Stomach smooth muscle (tissue), 2 donors: ENCODE measurements around the gene TNFRSF1A.

Source experiments
- H3K27ac ChIP-seq: one replicate; pipeline ENCODE4 v1.7.0; 2013; ENCODE audit warnings: mild to moderate bottlenecking, low read length, inconsistent platforms
- H3K27me3 ChIP-seq, 2 donors: one replicate each; pipeline ENCODE4 v1.7.0; 2013; ENCODE audit warnings: low read length in 2 of 2; ENCODE audit not compliant: insufficient read depth in 2 of 2, control insufficient read depth in 1 of 2
- H3K36me3 ChIP-seq, 2 donors: one replicate each; pipeline ENCODE4 v1.7.0; 2013; ENCODE audit warnings: low read length in 2 of 2; ENCODE audit not compliant: control insufficient read depth in 2 of 2, insufficient read depth in 2 of 2
- H3K4me1 ChIP-seq: one replicate; pipeline ENCODE4 v1.7.0; 2013; ENCODE audit warnings: low read length; ENCODE audit not compliant: control insufficient read depth, insufficient read depth
- H3K4me3 ChIP-seq, 2 donors: one replicate each; pipeline ENCODE4 v1.7.0; 2013; ENCODE audit warnings: low read length in 2 of 2
- H3K9ac ChIP-seq, 2 donors: one replicate each; pipeline ENCODE4 v1.7.0; 2013; ENCODE audit warnings: low read length in 2 of 2, mild to moderate bottlenecking in 1 of 2
- H3K9me3 ChIP-seq, 2 donors: one replicate each; pipeline ENCODE4 v1.7.0; 2013; ENCODE audit warnings: low read length in 2 of 2; ENCODE audit not compliant: control insufficient read depth in 2 of 2
- donor health status: healthy.
- donor health status: Pancreatic carcinoma.

TNFRSF1A gene

DNA sequence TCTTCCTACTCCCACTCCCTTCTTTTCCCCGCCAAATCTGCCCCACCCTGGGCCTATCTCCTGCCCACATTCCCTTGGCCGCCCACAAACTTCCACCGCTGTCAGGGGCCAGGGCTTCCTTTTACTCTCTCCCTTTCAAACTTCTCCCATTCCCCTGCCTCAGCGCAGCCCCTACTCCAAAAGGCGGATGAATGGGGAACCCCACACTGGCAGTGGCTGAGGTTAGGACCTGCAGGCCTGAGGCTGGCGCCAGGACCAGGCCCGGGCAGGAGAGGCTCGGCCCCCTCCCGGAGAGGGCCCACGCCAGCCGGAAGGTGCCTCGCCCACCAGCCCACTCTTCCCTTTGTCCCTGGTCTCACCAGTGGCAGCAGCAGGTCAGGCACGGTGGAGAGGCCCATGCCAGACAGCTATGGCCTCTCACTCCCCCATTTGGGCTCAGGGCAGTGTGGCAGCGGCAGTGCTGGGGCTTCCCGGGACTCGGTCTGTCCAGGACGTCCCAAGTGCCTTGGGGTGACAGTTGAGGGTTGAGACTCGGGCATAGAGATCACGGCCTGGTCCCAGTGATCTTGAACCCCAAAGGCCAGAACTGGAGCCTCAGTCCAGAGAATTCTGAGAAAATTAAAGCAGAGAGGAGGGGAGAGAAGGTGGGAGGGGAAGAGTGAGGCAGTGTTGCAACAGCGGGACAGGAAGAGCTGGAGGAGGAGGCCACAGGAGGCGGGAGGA is at the start of gene TNFRSF1A:
TSS of gene TNFRSF1A (minus strand) at position 660 of the 723 bp plus-strand sequence. CDS start at position 398, 262 bp downstream.
- no peaks in the 10 kb centered on the region for H3K9me3 ChIP-seq
- peaks cover 0 to 2% of the 10 kb centered on the region in 2 donors for H3K36me3 ChIP-seq
- peak within 1 kb of the TSS; percentile 99 for H3K27ac ChIP-seq
- H3K4me3 ChIP-seq, result peak within 1 kb of the TSS; percentile 84 to 99
- no peaks in the 10 kb centered on the region for H3K27me3 ChIP-seq
- peak within 1 kb of the TSS; percentile 97 to 99 for H3K9ac ChIP-seq
- H3K4me1 ChIP-seq, result peaks cover 73% of the 10 kb centered on the region

DNA sequence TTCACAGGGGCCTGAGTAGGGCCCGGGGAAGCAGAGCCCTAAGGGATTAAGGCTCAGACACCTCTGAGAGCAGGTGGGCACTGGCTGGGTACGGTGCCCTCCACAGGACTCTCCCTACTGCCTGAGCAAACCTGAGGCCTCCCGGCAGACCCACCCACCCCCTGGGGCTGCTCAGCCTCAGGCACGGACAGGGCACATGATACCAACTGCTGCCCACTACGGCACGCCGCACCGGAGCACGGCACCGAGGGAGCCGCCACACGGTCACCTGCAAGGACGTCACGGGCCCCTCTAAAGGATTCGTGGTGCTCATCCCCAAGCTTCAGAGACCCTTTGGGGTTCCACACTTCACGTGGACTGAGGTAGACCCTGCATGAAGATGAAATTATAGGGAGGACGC is 49.1 kb upstream of the TNFRSF1A start:
- Histone ChIP-seq H3K36me3 (peaks cover 38% of the 10 kb centered on the region in 2 donors), H3K9ac (no peak overlapping the region), H3K27me3 (no peaks in the 10 kb centered on the region), H3K27ac (peak overlapping the region; percentile 58), H3K9me3 (no peaks in the 10 kb centered on the region), H3K4me3 (no peak overlapping the region), H3K4me1 (peaks cover 38% of the 10 kb centered on the region)

DNA sequence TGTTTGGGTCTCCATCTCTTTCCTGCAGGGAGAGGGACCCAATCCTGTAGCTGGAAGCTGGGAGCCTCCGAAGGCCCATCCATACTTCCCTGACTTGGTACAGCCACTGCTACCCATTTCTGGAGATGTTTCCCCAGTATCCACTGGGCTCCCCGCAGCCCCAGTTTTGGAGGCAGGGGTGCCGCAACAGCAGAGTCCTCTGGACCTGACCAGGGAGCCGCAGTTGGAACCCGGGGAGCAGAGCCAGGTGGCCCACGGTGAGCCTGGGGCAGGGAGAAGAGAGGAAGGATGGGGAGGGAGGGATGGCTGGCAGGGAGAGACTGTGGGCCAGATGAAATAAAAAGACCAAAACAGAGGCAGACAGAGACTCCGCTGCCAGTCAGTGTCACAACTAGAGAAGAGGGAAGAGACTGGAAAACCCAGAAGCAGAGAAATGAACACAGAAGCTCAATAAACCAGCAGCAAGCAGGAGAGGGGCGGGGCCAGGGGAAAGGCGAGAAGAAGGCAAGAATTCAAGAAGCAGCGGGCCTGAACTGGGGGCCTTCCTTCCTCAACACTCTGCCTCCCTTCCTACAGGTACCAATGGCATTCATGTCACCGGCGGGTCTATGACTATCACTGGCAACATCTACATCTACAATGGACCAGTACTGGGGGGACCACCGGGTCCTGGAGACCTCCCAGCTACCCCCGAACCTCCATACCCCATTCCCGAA is 48.4 kb upstream of the TNFRSF1A start:
- Histone ChIP-seq H3K4me1 (peaks cover 44% of the 10 kb centered on the region), H3K4me3 (no peak overlapping the region), H3K9me3 (no peaks in the 10 kb centered on the region), H3K27ac (peak overlapping the region; percentile 58), H3K36me3 (peaks cover 40 to 42% of the 10 kb centered on the region in 2 donors), H3K27me3 (no peaks in the 10 kb centered on the region), H3K9ac (no peak overlapping the region)

DNA sequence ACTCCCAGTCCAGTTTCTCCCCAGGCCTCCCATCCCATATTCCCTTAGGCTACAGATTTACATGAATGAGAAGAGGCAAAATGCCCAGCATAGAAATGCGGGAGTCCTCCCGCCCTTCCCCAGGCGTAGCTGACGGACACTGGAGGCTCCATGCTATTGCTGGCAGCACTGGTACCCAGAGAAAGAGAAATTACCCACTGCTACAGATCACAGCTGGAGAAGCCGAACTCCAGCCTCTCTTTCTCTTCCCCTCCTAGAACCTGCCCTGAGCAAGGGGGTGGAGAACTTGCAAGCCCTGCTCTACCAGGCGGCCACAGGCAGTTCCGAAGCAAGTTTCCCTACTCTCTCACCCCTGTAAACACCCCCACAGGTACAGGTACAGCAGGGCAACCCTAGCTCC is 45.7 kb upstream of the TNFRSF1A start:
- Histone ChIP-seq H3K4me1 (peaks cover 61% of the 10 kb centered on the region), H3K27me3 (no peaks in the 10 kb centered on the region), H3K9ac (peak overlapping the region in 1 of 2 donors; percentile 6), H3K4me3 (no peak overlapping the region), H3K27ac (peak overlapping the region; percentile 41), H3K36me3 (peaks cover 38 to 43% of the 10 kb centered on the region in 2 donors), H3K9me3 (no peaks in the 10 kb centered on the region)

DNA sequence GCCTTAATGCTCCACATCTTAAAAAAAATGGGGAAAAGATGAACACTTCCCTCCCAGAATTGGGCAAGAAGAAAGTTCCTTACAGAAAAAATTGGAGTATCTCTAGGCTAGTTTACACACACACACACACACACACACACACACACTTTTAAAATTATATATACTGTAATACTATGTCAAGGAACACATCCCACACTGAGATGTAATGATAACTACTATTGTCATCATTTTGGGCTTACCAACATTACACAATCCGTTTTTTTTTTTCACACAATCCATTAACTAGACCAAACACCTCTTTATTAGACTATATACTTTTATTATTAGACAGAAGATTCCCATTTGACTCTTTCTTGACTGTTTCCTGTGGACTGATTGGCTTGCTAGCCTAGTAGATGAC is 44.6 kb upstream of the TNFRSF1A start:
- no peaks in the 10 kb centered on the region for H3K9me3 ChIP-seq
- peaks cover 38 to 40% of the 10 kb centered on the region in 2 donors for H3K36me3 ChIP-seq
- H3K4me3 ChIP-seq, result no peak overlapping the region
- H3K4me1 ChIP-seq, result peaks cover 55% of the 10 kb centered on the region
- peak overlapping the region; percentile 7 to 32 for H3K9ac ChIP-seq
- H3K27me3 ChIP-seq, result no peaks in the 10 kb centered on the region
- no peak overlapping the region for H3K27ac ChIP-seq

DNA sequence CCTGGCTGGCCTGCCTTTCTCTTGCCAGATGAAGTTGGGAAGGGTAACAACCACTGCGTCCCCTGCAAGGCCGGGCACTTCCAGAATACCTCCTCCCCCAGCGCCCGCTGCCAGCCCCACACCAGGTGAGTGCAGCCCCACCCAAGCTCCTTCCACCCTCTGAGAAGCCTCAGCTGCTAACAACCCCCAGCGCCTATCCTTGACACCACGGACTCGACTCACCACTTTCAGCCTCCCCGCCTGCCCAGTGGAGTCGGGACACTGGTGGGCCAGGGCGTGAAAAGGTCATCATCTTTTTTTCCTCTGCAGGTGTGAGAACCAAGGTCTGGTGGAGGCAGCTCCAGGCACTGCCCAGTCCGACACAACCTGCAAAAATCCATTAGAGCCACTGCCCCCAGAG is 44.2 kb upstream of the TNFRSF1A start:
- Histone ChIP-seq H3K9me3 (no peaks in the 10 kb centered on the region), H3K4me1 (peaks cover 53% of the 10 kb centered on the region), H3K36me3 (peaks cover 35 to 40% of the 10 kb centered on the region in 2 donors), H3K27me3 (no peaks in the 10 kb centered on the region), H3K4me3 (no peak overlapping the region), H3K9ac (no peak overlapping the region), H3K27ac (no peak overlapping the region)

DNA sequence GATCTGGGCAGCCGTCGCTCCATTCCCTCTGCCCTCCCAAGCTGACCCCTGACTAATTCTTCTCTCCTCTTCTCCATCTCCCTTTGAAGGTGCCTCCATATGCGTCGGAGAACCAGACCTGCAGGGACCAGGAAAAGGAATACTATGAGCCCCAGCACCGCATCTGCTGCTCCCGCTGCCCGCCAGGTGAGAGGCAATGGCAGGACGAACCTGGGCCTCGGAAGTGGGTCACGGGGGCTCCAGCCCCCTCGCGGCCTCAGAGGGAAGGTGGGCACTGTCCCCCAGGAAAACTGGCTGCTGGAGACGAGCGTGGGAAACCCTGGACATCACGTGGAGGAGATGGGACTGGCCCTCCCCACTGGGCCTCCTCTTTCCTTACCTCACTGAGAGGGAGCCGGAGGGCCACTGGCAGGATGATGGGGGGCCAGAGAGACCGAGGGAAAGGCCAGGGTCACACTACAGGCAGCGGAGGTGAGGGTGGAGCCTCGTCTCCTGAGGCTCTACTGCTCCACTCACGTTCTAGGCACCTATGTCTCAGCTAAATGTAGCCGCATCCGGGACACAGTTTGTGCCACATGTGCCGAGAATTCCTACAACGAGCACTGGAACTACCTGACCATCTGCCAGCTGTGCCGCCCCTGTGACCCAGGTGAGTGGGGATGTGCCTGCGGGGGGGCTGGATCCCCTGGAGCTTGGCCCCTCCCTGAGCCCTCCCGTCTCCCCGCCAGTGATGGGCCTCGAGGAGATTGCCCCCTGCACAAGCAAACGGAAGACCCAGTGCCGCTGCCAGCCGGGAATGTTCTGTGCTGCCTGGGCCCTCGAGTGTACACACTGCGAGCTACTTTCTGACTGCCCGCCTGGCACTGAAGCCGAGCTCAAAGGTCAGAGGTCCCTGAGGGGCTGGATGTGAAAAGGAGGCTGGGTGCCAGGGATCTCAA is 42.9 kb upstream of the TNFRSF1A start:
- Histone ChIP-seq H3K4me3 (peak overlapping the region; percentile 90 to 92), H3K9me3 (no peaks in the 10 kb centered on the region), H3K9ac (peak overlapping the region; percentile 94 to 95), H3K36me3 (peaks cover 32 to 33% of the 10 kb centered on the region in 2 donors), H3K4me1 (peaks cover 48% of the 10 kb centered on the region), H3K27ac (peak overlapping the region; percentile 94), H3K27me3 (no peaks in the 10 kb centered on the region)

DNA sequence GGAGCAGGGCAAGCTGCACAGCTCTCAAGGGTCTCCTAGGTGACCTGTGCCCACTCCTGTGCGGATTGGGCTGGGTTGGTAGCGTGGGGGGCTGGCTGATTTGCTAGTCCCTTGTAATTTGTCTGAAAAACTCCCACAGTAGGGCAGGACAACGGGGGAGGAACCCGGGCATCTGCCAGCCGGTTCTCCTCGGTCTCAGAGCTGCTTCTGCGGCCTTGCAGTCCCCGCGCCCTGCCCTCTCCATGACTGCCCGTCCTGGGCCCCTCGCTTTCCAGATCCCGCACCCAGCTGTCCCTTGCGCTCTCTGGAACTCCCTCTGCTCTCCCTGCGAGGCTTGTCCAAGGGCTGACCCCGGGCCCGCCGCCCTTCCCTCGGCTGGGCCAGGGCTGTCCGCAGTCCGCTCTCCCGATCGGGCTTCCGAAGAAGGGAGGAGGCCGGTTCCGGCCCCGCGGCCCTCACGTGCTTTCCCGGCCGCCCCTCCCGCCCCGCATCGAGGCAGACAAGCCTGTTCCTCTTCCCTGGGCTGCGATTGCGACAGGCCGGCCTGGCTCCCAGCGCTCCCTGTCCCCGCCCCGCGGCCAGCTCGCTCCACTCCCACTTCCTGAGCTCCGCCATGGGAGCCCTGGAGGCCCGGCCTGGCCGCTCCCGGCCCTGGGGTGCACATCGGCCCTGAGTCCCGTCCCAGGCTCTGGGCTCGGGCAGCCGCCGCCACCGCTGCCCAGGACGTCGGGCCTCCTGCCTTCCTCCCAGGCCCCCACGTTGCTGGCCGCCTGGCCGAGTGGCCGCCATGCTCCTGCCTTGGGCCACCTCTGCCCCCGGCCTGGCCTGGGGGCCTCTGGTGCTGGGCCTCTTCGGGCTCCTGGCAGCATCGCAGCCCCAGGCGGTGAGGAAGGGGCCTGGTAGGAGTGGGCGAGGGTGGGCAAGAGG is 42.0 kb upstream of the TNFRSF1A start, which contains the start of gene LTBR:
TSS of gene LTBR (plus strand) at position 591 of the 927 bp plus-strand sequence. CDS start at position 788, 197 bp downstream.
- peak within 1 kb of the TSS; percentile 94 to 95 for H3K9ac ChIP-seq
- peaks cover 53% of the 10 kb centered on the region for H3K4me1 ChIP-seq
- no peaks in the 10 kb centered on the region for H3K9me3 ChIP-seq
- H3K27ac ChIP-seq, result peak within 1 kb of the TSS; percentile 94
- H3K27me3 ChIP-seq, result no peaks in the 10 kb centered on the region
- H3K4me3 ChIP-seq, result peak within 1 kb of the TSS; percentile 90 to 92
- peaks cover 28 to 29% of the 10 kb centered on the region in 2 donors for H3K36me3 ChIP-seq

DNA sequence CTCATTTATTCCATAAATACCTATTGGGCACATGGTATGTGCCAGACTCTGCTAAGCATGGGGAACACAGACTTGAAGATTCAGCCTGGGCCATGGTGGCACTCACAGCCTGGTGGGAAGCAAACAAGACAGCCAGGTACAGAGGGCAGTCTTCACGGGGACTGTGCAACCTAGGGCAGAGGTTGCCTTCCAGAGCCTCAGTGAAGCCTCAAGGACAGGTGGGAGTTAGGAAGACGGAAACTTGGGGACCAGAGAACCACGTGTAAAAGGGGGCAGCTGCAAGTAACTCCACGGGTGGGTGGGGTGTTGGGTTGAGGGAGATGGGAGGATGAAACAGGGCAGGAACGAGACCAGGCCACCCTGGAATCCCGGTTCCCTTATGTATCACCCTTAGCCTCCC is 41.1 kb upstream of the TNFRSF1A start:
- Histone ChIP-seq H3K4me1 (peaks cover 54% of the 10 kb centered on the region), H3K27ac (peak overlapping the region; percentile 94)

More for the DNA sequence above, 41.1 kb upstream of the TNFRSF1A start:
- no peaks in the 10 kb centered on the region for H3K27me3 ChIP-seq
- peak overlapping the region; percentile 27 to 90 for H3K4me3 ChIP-seq
- H3K9me3 ChIP-seq, result no peaks in the 10 kb centered on the region
- peaks cover 21% of the 10 kb centered on the region in 2 donors for H3K36me3 ChIP-seq
- peak overlapping the region; percentile 89 to 95 for H3K9ac ChIP-seq
